Measurements from ENCODE around the gene PARD3B. TPM values are rescaled to one million over a fixed set of nuclear protein-coding genes. Genes with fewer than 3 reads are reported as not detected.

The PARD3B gene
- total RNA-seq, 1 experiment from 2014 or later: 3.9 TPM

GRCh38 chr2:205321231-205321630, 776.0 kb downstream of the PARD3B start:
- BruUV-seq (replicated peaks): no TSS peak
- H3K4me3 ChIP-seq (ENCODE audit: low read length): no peak overlapping the region
- H3K9me3 ChIP-seq (ENCODE audit: low read length): no peaks in the 10 kb centered on the region
- no peaks in the 10 kb centered on the region for H4K20me1 ChIP-seq (ENCODE audit: low read length)
- ChIA-PET CTCF (no interaction called here), POLR2A (ENCODE audit: unreplicated experiment) (no interaction called here)
- H3F3A ChIP-seq (ENCODE audit: low read length, unreplicated experiment): no peaks in the 10 kb centered on the region
- no peaks in the 10 kb centered on the region for H3K27me3 ChIP-seq (ENCODE audit: low read length)
- H3K9ac ChIP-seq (ENCODE audit: low read length): no peak overlapping the region
- ATAC-seq (no peak), DNase-seq (no peak)
- H3K4me1 ChIP-seq (ENCODE audit: insufficient read depth, low read length): no peaks in the 10 kb centered on the region
- intact Hi-C loops (cut with micrococcal nuclease): loop anchor here (5.0 kb wide), 1 partner anchor 491 kb away; no protein-coding TSS in a partner anchor
- H3K9me2 ChIP-seq (replicated peaks; ENCODE audit: low read length): no peaks in the 10 kb centered on the region
- H3K79me2 ChIP-seq (ENCODE audit: low read length): no peaks in the 10 kb centered on the region
- no peak overlapping the region for H3K4me2 ChIP-seq (ENCODE audit: low read length)
- TF ChIP-seq EZH2phosphoT487 (IDR thresholded peaks at IDR 0.05; ENCODE audit: borderline replicate concordance, low read length): no peak
- TF ChIP-seq CTCF (conservative IDR thresholded peaks at IDR 0.05; ENCODE audit: low read depth, low read length): no peak
- TF ChIP-seq EZH2 (IDR thresholded peaks at IDR 0.05; ENCODE audit: low read length, unreplicated experiment): no peak
- no peak overlapping the region for H3K27ac ChIP-seq (ENCODE audit: low read length)
- no peaks in the 10 kb centered on the region for H3K36me3 ChIP-seq (ENCODE audit: low read depth, low read length)
- no peak overlapping the region for H2AFZ ChIP-seq (ENCODE audit: low read length)

GRCh38 chr2:205323929-205324328, 778.7 kb downstream of the PARD3B start:
- H3K27ac ChIP-seq (ENCODE audit: low read length): no peak overlapping the region
- H3K79me2 ChIP-seq (ENCODE audit: low read length): no peaks in the 10 kb centered on the region
- H3K4me2 ChIP-seq (ENCODE audit: low read length): no peak overlapping the region
- H3K9ac ChIP-seq (ENCODE audit: low read length): no peak overlapping the region
- no TSS peak for BruUV-seq (replicated peaks)
- CTCF ChIA-PET: interaction anchor here (0.6 kb wide), 2 partner anchors 185 to 352 kb away, joined by 5 to 6 read pairs; no protein-coding TSS in a partner anchor
- no peaks in the 10 kb centered on the region for H3K9me2 ChIP-seq (replicated peaks; ENCODE audit: low read length)
- no peak overlapping the region for H3K4me3 ChIP-seq (ENCODE audit: low read length)
- POLR2A ChIA-PET (ENCODE audit: unreplicated experiment): interaction anchor here (0.5 kb wide), 1 partner anchor 230 kb away, joined by 3 read pairs; no protein-coding TSS in a partner anchor
- H3K9me3 ChIP-seq (ENCODE audit: low read length): no peaks in the 10 kb centered on the region
- no peaks in the 10 kb centered on the region for H3K36me3 ChIP-seq (ENCODE audit: low read depth, low read length)
- no peaks in the 10 kb centered on the region for H4K20me1 ChIP-seq (ENCODE audit: low read length)
- H3K27me3 ChIP-seq (ENCODE audit: low read length): no peaks in the 10 kb centered on the region
- ATAC-seq (peak; percentile 53; the same call in 1 of the 2 replicates), DNase-seq (peak; percentile 54)
- intact Hi-C loops (cut with micrococcal nuclease): loop anchor here (1.0 to 5.0 kb wide), 2 partner anchors 352 to 488 kb away; no protein-coding TSS in a partner anchor
- no peaks in the 10 kb centered on the region for H3F3A ChIP-seq (ENCODE audit: low read length, unreplicated experiment)
- no peaks in the 10 kb centered on the region for H3K4me1 ChIP-seq (ENCODE audit: insufficient read depth, low read length)
- no peak overlapping the region for H2AFZ ChIP-seq (ENCODE audit: low read length)
- TF ChIP-seq EZH2 (IDR thresholded peaks at IDR 0.05; ENCODE audit: low read length, unreplicated experiment) (no peak), EZH2phosphoT487 (IDR thresholded peaks at IDR 0.05; ENCODE audit: borderline replicate concordance, low read length) (no peak), CTCF (conservative IDR thresholded peaks at IDR 0.05; ENCODE audit: low read depth, low read length) (peak; percentile 65)

- H3K4me3 ChIP-seq (ENCODE audit: low read length): no peak overlapping the region
- H3K9me2 ChIP-seq (replicated peaks; ENCODE audit: low read length): no peaks in the 10 kb centered on the region
- intact Hi-C loops (cut with micrococcal nuclease): loop anchor here (1.0 to 5.0 kb wide), 2 partner anchors 352 to 488 kb away; no protein-coding TSS in a partner anchor
- no peak overlapping the region for H2AFZ ChIP-seq (ENCODE audit: low read length)
- H3K4me1 ChIP-seq (ENCODE audit: insufficient read depth, low read length): no peaks in the 10 kb centered on the region
- ATAC-seq (no peak), DNase-seq (no peak)
- no peak overlapping the region for H3K4me2 ChIP-seq (ENCODE audit: low read length)
- H3K27me3 ChIP-seq (ENCODE audit: low read length): no peaks in the 10 kb centered on the region
- no peaks in the 10 kb centered on the region for H3K79me2 ChIP-seq (ENCODE audit: low read length)
- ChIA-PET POLR2A (ENCODE audit: unreplicated experiment) (interaction anchor here (0.5 kb wide), 1 partner anchor 230 kb away, joined by 3 read pairs; no protein-coding TSS in a partner anchor), CTCF (interaction anchor here (0.6 kb wide), 2 partner anchors 185 to 351 kb away, joined by 5 to 6 read pairs; no protein-coding TSS in a partner anchor)
- H3K9me3 ChIP-seq (ENCODE audit: low read length): no peaks in the 10 kb centered on the region
- no peaks in the 10 kb centered on the region for H3F3A ChIP-seq (ENCODE audit: low read length, unreplicated experiment)
- BruUV-seq (replicated peaks): no TSS peak
- no peak overlapping the region for H3K27ac ChIP-seq (ENCODE audit: low read length)
- H3K36me3 ChIP-seq (ENCODE audit: low read depth, low read length): no peaks in the 10 kb centered on the region
- TF ChIP-seq CTCF (conservative IDR thresholded peaks at IDR 0.05; ENCODE audit: low read depth, low read length) (no peak), EZH2phosphoT487 (IDR thresholded peaks at IDR 0.05; ENCODE audit: borderline replicate concordance, low read length) (no peak), EZH2 (IDR thresholded peaks at IDR 0.05; ENCODE audit: low read length, unreplicated experiment) (no peak)
- no peaks in the 10 kb centered on the region for H4K20me1 ChIP-seq (ENCODE audit: low read length)
- no peak overlapping the region for H3K9ac ChIP-seq (ENCODE audit: low read length)
Observed at GRCh38 chr2:205324355-205324754, 779.1 kb downstream of the PARD3B start.

All from PC-3 (cell line).